Subcutaneous abdominal adipose tissue (tissue), 5 donors: ENCODE results near the gene RNF149.
"Not testable (repeated sequence)": the region's sequence is repeated elsewhere in the genome, so short reads cannot be mapped to it uniquely, and the experiment has no call there.

ENCODE experiments used
- H3K27ac ChIP-seq: one replicate; pipeline ENCODE4 v1.7.0; 2013; ENCODE audit warnings: low read depth, mild to moderate bottlenecking, inconsistent platforms, low read length, moderate library complexity
- H3K27me3 ChIP-seq, 5 donors: one replicate each; pipeline ENCODE4 v1.7.0; 2013; ENCODE audit warnings: low read length in 5 of 5, inconsistent platforms in 1 of 5; ENCODE audit not compliant: control insufficient read depth in 5 of 5, insufficient read depth in 4 of 5
- H3K36me3 ChIP-seq, 5 donors: one replicate each; pipeline ENCODE4 v1.7.0; 2013; ENCODE audit warnings: low read length in 5 of 5; ENCODE audit not compliant: control insufficient read depth in 5 of 5, insufficient read depth in 5 of 5
- H3K4me1 ChIP-seq, 5 donors: one replicate each; pipeline ENCODE4 v1.7.0; 2013; ENCODE audit warnings: low read length in 5 of 5, mild to moderate bottlenecking in 3 of 5, moderate library complexity in 1 of 5; ENCODE audit not compliant: control insufficient read depth in 5 of 5, insufficient read depth in 5 of 5
- H3K4me3 ChIP-seq, 5 donors: one replicate each; pipeline ENCODE4 v1.7.0; 2013; ENCODE audit warnings: low read length in 5 of 5, low read depth in 1 of 5
- H3K9ac ChIP-seq, 5 donors: one replicate each; pipeline ENCODE4 v1.7.0; 2013; ENCODE audit warnings: low read length in 5 of 5, mild to moderate bottlenecking in 4 of 5, moderate library complexity in 3 of 5
- H3K9me3 ChIP-seq, 5 donors: one replicate each; pipeline ENCODE4 v1.7.0; 2013; ENCODE audit warnings: low read length in 5 of 5; ENCODE audit not compliant: control insufficient read depth in 5 of 5
- donor health status: healthy.
- donor health status: healthy.
- donor health status: healthy.
- donor health status: healthy.
- donor health status: healthy.

The RNF149 gene

GRCh38 chr2:101239760-101240118, 68.8 kb downstream of the RNF149 start:
- not testable (repeated sequence) for H3K27ac ChIP-seq, H3K27me3 ChIP-seq, H3K9ac ChIP-seq, H3K36me3 ChIP-seq, H3K4me3 ChIP-seq, H3K9me3 ChIP-seq, H3K4me1 ChIP-seq

- Histone ChIP-seq H3K9ac (no peak overlapping the region), H3K27ac (no peak overlapping the region), H3K4me3 (no peak overlapping the region), H3K36me3 (no peaks in the 10 kb centered on the region), H3K9me3 (peaks cover 0 to 2% (median 0%) of the 10 kb centered on the region in 5 donors), H3K27me3 (no peaks in the 10 kb centered on the region), H3K4me1 (no peaks in the 10 kb centered on the region)
Measured at GRCh38 chr2:101238930-101239759, 69.4 kb downstream of the RNF149 start.

GRCh38 chr2:101237944-101238343, 70.6 kb downstream of the RNF149 start:
- not testable (repeated sequence) for H3K36me3 ChIP-seq, H3K9ac ChIP-seq, H3K27ac ChIP-seq, H3K27me3 ChIP-seq, H3K4me1 ChIP-seq, H3K9me3 ChIP-seq, H3K4me3 ChIP-seq

- not testable (repeated sequence) for H3K36me3 ChIP-seq, H3K4me3 ChIP-seq, H3K9ac ChIP-seq, H3K27me3 ChIP-seq, H3K4me1 ChIP-seq, H3K27ac ChIP-seq, H3K9me3 ChIP-seq
Measured at GRCh38 chr2:101235956-101236355, 72.5 kb downstream of the RNF149 start.

- H3K9me3 ChIP-seq = peaks cover 0 to 5% (median 0%) of the 10 kb centered on the region in 5 donors
- no peak overlapping the region for H3K9ac ChIP-seq
- H3K4me1 ChIP-seq = no peaks in the 10 kb centered on the region
- no peak overlapping the region for H3K27ac ChIP-seq
- no peaks in the 10 kb centered on the region for H3K36me3 ChIP-seq
- no peak overlapping the region for H3K4me3 ChIP-seq
- H3K27me3 ChIP-seq = no peaks in the 10 kb centered on the region
Measured at GRCh38 chr2:101234169-101234938, 74.1 kb downstream of the RNF149 start.

- Histone ChIP-seq H3K4me3 (no peak overlapping the region), H3K36me3 (no peaks in the 10 kb centered on the region), H3K27me3 (no peaks in the 10 kb centered on the region), H3K9me3 (peaks cover 0 to 5% (median 0%) of the 10 kb centered on the region in 5 donors), H3K27ac (no peak overlapping the region), H3K4me1 (no peaks in the 10 kb centered on the region), H3K9ac (no peak overlapping the region)
Measured at GRCh38 chr2:101232770-101233169, 75.7 kb downstream of the RNF149 start.

- Histone ChIP-seq H3K9ac (no peak overlapping the region), H3K4me1 (no peaks in the 10 kb centered on the region), H3K27me3 (no peaks in the 10 kb centered on the region), H3K4me3 (no peak overlapping the region), H3K36me3 (no peaks in the 10 kb centered on the region), H3K27ac (no peak overlapping the region), H3K9me3 (peaks cover 0 to 5% (median 0%) of the 10 kb centered on the region in 5 donors)
Measured at GRCh38 chr2:101231937-101232730, 76.4 kb downstream of the RNF149 start.

- Histone ChIP-seq H3K27ac (no peak overlapping the region), H3K4me1 (no peaks in the 10 kb centered on the region), H3K36me3 (no peaks in the 10 kb centered on the region), H3K4me3 (no peak overlapping the region), H3K27me3 (no peaks in the 10 kb centered on the region), H3K9ac (no peak overlapping the region), H3K9me3 (peaks cover 0 to 5% (median 0%) of the 10 kb centered on the region in 5 donors)
Measured at GRCh38 chr2:101231240-101231639, 77.3 kb downstream of the RNF149 start.

GRCh38 chr2:101230541-101231001, 77.9 kb downstream of the RNF149 start:
- no peak overlapping the region for H3K4me3 ChIP-seq
- H3K9ac ChIP-seq = no peak overlapping the region
- no peak overlapping the region for H3K27ac ChIP-seq
- H3K9me3 ChIP-seq = peaks cover 0 to 5% (median 0%) of the 10 kb centered on the region in 5 donors
- no peaks in the 10 kb centered on the region for H3K27me3 ChIP-seq
- H3K4me1 ChIP-seq = no peaks in the 10 kb centered on the region
- no peaks in the 10 kb centered on the region for H3K36me3 ChIP-seq
